Stimulated activated CD8-positive, alpha-beta memory T cell treated with anti-CD3 and anti-CD28 coated beads, Interleukin-12 subunit alpha, Interleukin-12 subunit beta, amount 100 ng/mL, for 24 hours (primary cell): ENCODE data around the gene SMIM38.

Experiments
- DNase-seq: peaks from one replicate; pipeline ENCODE4 v3.0.0-alpha.2; 2020; ENCODE audit errors: extremely low read depth

Gene SMIM38

DNA sequence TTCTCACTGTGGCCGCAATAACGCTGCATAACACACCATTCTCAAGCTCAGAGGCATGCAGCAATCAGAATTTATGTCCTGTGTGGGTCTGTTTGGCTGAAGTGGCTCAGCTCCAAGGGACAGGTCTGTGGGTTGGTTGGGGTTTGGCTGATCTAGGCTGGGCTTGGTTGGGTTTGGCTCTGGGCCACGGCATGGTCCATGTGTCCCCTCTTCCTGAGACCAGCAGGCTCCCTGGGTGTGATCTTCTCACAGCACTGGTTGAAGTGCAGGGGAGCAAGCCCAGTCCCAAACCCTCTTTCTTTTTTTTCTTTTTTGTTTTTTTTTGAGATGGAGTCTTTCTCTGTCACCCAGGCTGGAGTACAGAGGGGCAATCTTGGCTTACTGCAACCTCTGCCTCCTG is 25.0 kb downstream of the SMIM38 start:
- no peak for DNase-seq

DNA sequence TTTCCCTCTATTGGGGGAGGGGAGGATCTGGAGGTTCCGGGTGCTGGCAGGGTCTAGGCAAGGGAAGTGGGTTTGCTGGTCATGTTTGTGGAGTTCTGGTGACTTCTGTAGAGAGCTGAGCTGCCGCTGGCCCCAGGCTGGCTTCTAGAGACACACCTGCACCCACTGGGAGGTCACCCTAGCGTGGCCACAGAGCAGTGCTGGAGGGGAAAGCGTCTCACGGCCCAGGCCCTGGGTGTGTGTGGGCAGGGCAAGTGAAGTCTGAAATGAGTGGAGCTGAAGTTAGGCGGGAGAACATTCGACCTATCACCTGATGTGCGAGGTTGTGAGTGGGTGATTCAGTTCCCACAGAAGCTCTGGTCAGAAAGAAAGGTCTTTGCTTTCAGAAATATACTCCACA is 27.9 kb downstream of the SMIM38 start:
- DNase-seq: no peak

DNA sequence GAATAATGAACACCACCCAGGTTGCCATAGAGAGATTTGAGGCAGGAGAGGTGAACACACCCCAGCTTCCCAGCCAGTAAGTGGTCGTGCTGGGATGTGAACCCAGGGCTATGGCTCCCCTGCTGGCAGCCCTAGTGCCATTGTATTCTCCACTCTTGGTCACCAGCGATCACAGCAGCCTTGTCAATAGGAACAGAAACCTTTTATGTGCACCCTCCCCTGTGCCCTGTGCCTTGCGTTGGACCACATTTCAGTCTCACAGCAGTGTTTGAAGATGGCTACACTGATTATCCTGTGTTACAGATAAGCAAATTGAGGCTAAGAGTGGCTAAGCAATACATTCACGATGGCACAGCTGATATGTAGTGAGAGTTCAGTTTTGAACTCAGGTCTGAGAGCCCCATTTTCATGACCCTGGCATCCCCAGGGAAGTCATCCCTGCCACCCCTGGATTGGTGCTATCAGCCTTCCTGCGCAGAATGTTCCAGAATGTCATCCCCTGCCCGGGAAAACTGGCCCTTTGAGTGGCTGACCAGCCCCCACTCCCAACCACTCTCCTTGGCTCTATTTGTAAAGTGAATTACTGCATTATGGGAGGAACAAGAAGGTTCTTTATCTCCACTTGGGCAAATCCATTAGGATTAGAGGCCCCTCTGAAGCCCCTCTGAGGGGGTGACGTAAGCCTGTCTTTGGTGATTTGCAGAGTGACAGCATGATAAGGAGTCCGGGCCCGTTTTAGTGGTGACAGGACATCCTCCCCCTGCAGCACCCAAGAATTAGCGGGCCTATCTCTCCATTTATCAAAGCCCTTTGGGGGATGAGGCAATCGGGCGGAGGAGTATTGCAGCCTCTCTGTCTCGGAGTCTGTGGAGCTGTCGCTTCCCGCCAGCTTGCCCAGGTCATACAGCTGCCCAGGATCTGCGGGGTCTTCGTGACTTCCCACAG is 30.9 kb downstream of the SMIM38 start:
- no peak for DNase-seq

DNA sequence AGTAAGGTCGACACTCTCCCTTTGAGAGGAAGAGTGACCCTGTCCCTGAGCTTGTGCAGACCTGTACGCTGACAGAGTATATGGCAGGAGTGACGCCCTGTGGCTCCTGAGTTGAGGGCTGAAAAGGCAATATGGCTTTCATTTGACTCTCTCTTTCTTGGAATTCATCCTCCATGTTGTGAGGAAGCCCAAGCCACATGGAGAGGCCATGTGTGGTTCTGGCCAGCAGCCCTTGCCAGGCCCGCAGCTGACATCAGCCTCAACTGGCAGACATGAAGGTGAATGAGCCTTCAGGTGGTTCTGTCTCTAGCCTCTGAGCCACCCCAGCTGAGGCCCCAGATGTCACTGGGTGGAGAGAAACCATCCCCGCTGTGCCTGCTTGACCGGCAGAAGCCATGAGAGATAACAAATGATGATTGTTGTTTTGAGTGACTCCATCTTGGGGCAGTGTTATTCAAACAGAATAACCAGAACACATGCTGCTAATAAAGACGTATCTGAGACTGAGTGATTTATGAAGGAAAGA is 31.9 kb downstream of the SMIM38 start:
- no peak for DNase-seq

DNA sequence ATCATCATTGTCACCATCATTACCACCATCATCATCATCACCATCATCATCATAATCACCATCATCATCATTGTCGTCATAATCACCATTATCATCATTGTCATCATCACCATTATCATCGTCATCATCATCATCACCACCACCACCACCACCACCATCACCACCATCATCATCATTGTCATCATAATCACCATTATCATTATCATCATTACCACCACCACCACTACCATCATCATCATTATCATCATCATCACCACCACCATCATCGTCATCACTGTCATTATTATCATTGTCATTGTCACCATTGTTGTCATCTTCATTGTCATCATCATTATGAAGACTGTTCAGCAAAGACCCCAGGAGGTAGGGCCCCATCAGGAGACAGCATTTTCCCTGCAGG is 33.3 kb downstream of the SMIM38 start:
- DNase-seq: no peak

DNA sequence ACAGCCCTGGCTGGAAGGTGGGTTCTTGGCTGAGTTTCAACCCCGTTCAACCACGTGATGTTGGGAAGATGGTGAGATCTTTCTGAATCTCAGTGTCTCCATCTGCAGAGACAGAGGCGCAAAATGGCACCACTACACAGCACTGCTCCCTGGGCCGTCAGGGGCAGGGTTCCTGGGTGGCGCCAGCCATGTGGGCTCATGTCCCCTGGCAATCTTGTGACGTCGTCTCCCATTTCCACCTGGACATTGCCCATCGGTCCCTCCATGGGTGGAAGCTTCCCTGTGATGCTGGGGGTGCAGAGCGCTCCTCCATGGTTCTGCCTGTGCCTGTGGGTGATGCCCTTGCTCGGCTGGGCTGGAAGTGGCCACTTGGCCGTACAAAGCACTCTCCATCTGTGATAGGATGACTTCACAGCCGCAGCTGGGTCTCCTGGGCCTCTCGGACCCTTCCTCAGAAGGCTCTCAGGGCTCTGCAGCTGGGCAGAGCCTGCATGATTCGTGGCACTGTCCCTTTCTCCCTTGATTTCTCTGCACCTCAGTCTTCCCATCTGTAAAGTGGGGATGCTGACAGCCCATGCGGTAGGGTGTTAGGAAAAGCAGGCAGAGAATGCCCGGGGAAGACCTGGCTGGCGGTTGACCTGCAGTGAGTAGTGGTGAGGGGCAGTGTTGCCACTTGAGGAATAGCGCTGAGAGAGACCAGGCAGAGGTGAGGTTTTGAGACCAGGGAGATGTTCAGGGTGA is 35.2 kb downstream of the SMIM38 start:
- DNase-seq: no peak

- DNase-seq: no peak
These were observed 36.6 kb downstream of the SMIM38 start for GRCh38 chr11:69192301-69192721.

DNA sequence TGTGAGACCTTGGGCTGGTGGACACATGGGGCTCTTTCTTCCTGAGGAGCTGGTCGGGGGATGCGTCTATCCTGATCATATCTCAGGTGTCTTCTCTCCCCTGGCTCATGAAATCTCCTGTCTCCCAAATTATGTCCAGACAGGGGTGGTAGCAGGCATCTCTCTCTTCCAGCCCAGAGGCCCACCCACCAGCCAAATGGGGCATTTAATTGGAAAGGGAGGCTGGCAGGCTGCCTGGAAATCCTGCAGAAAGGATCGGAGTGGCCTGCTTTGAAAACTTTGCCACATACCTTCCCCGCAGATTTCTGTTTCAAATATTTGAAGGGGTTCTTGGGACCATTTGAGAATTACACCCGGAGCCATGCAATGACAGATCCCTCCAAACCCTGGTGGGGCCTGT is 37.4 kb downstream of the SMIM38 start:
- no peak for DNase-seq

DNA sequence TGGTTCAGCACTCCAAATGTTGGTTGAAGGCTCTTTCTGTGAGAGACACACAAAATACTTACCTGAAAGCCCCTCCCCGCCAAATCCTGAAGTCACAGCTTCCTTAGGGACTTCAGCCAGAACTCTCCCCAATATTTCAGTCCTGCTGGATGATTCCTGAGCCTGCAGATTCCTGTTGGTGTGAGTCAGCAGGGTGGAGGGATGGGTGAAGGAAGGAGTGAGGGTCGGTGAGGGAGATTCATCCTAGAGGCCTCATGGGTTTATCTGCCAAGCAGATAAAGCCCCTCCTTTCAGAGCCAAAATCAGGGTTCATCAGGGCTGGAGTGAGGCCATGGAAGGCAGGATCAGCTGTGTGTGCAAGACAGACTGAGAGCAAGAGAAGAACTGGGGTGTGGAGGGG is 37.9 kb downstream of the SMIM38 start:
- DNase-seq: no peak

- DNase-seq: no peak
These were observed 38.7 kb downstream of the SMIM38 start for GRCh38 chr11:69194396-69194795.

DNA sequence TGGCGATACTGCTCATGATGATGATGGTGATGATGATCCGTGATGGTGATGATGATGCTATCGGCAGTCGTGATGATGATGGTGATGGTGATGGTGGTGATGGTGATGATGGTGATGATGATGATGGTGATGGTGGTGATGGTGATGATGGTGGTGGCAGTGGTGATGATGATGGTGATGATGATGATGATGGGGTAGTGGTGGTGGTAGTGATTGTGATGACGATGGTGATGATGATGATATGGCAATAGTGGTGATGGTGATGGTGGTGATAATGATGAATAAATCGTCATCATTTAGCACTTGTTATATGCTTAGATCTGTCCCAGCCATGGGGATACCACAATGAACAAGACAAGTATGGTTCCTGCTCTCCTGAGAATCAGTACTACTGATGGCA is 39.2 kb downstream of the SMIM38 start:
- no peak for DNase-seq

DNA sequence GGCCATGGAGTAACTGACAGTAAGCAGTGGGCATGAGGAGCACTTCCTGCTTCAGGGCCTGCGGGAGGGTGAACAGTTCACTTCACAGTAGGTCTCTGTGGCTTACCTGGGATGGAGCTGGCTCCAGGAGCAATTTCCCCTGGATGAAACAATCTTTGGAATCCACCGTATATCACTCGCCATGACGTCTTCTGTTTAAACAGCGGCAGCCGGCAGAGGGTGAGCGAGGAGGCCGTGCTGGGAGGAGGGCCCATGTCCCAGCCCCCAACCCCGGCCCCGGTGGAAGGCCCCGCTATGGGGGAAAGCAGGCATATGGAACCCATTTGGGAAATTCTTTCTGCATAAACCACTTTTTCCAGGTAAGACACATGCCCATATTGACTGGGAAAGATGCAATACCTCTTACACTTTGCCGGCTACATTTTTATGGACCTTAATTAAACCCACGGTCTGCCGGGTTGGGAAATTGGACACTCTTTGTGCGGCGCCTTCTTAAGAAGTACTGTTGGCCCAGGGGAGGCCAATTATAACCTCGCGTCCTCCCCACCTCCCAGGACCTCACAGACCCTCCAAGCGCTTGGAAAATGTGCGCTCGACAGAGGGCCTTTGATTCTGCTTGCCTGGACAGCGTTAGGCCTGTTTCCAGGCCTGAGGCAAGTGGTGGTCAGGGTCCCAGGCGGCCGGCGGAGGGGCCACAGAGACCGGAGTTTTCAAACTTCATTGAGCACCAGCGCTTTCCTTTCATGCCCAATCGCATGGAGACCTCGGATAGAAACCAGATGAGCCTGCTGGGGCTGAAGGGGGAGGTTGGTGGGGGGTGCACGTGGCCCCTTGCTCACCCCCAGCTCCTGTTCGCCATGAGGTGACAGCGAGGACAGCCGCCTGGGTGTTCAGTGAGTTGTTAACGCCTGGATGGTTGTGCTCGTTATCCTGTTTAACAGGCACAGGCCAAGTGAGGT is 40.4 kb downstream of the SMIM38 start:
- DNase-seq: no peak

DNA sequence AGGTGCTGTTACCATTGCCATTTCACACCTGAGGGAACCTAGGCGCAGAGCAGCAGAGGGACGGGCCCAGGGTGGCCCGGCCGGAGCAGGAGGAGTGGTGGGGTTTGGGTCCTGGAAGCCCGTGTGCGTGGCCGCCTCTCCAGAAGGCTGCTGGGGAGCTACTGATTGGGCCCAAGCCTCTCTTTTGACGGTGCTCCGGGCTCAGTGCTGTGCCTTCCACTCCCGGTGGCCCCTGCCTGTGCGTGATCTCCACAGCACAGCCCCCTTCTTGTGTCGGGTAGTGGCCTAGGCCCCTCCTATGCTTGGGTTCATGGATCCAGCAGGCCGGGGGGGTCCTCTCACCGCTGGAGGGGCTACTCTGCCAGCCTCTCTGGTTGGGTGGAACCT is 41.0 kb downstream of the SMIM38 start:
- no peak for DNase-seq

DNA sequence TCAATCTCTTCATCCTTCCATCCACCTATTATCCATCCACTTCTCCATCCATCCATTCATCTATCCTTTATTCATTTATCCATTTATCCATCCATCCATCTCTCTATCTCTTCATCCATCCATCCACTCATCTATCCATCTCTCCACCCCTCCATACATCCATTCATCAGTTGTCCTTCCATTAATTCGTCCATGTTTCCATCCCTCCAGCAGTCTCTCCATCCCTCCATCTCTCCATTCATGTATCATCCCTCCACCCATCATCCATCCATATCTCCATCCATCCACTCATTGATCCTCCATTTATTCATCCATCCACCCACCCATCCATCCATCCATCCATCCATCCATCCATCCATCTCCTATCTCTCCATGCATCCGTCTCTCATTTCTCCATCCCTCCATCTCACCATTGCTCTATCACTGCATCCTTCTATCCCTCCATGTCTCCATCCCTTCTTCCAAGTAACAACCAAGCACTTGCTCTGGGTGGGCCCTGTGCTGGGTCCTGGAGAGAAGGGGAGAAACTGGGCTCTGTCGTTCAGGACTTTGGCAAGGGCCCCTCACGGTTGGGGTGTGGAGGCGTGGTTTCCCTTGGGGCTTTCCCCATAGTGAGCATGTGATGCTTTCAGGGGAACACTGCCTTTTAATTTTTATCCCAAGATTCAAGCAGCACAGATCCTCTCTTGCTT is 43.3 kb downstream of the SMIM38 start:
- DNase-seq: no peak

DNA sequence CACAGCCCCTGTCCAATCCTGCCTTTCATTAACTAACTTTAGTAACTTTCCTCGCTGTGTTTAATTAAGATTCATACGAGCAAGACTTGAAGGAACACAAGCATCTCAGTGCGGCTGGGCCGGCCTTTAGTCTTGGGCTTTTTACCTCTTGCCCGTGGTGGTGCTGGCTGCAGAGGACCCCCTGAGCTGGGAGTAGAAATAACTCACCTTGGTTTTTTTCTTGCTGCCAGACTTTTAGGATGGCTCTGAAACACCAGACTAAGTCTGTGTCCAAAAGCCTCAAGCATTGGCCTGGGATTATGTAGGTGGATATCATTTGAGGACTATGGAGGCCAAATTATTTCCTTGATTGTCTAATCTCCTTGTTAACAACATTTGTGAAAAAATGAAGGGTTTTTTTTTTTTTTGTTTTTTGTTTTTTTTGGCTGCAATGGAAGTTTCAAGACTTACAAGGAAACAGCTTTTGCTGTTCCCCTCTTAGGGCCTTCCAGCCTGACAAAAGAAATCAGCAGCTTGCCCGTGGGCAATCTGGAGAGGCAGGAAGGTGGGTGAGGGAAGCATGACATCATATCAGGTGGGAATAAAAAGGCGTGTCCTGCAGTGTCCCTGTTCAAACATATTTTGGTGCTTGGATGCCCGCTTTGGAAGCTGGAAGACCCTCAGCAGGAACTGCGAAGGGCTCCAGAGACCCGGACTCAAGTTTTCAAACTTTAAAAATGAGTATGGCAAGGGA is 44.0 kb downstream of the SMIM38 start:
- DNase-seq: no peak

DNA sequence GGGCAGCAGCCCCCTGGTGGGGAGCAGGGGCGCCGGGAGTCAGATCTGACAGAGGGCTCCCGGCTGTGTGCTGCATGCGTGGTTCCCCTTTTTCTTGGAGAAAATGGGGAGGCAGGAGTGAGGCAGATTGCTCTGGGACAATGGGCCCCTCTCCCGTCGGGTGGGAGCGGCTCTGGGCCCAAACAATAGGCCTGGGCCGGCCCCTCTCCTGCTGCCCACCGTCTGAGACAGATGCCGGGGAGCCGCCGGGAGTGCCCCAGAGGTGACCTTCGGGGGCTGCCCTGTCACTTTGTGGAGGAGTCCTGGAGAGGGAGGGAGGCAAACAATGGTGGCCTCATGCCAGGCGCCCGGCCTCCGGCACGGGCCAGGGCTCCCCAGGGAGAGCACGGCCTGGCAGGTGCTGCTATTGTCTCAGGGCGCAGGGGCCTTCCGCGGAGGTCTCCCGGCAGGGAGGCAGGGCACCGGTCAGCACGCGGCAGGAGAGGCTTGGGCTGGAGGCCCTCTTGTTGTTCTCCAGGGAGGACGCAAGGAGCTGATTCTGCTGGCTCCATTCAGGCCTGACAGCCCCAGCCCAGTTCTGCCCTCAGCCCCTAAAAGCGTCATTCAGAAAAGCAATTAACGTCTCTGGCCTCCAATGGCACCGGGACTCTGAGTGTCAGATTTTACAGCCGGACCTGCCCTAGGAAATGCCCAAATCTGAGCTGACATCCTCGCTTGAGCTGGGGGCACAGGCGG is 44.8 kb downstream of the SMIM38 start:
- no peak for DNase-seq

DNA sequence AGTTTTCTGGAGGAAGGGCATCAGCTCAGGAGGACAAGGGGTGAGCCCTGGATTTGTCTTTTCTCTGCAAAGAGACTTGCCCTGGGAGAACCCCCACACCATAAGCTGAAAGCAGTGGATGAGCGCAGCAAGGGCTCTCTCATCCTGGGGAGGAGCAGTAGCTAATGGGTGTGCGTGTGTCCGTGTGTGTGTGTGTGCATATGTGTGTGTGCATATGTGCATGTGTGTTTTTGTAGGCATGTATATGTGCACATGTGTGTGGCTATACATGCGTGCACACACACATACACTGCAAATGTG is 45.3 kb downstream of the SMIM38 start:
- no peak for DNase-seq

- no peak for DNase-seq
These were observed 46.1 kb downstream of the SMIM38 start for GRCh38 chr11:69201764-69202370.

DNA sequence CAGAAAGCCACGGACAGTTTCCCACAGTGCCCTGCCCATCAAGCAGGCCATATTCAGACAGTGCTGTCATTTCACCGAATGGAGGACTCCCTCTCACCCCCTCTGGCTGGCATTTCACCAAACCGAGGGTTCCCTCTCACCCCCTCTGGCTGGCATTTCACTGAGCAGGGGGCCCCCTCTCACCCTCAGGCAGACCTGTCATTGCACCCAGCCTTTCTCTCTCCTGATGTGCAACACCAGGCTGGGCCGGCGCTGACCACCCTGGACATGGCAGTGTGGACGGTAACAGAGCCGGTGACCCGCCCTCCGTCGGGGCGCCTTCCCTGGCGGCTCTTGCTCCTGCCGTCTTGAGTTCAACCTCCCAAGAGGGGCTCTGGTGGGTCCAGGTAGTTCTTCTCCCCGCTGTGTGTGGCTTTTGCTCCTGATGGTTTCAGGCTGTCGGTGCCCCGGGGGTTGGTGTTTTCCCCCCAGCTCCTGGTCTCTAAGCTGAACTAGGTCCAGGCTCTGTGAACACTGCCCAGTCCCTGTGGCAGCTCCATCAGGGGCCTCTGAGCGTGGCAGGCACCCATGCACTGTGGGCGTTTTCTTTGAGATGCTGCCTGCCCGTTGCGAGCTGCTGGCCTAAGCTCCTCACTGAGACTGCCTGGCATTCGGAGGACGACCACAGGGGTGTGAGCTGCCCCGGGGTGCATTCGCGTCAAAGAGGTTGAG is 46.9 kb downstream of the SMIM38 start:
- DNase-seq: no peak
